ENCODE measurements around the gene UNC5A.

The UNC5A gene

GRCh38 chr5:176823869-176824412 lies 13.6 kb downstream of the UNC5A start:
- H3K27me3 Mint-ChIP-seq (ENCODE audit: low read depth): peaks cover 81% of the 10 kb centered on the region
- no peak overlapping the region for H3K4me3 Mint-ChIP-seq
- no peaks in the 10 kb centered on the region for H3K36me3 Mint-ChIP-seq (ENCODE audit: low read depth)
- TF ChIP-seq, protein P1, sequence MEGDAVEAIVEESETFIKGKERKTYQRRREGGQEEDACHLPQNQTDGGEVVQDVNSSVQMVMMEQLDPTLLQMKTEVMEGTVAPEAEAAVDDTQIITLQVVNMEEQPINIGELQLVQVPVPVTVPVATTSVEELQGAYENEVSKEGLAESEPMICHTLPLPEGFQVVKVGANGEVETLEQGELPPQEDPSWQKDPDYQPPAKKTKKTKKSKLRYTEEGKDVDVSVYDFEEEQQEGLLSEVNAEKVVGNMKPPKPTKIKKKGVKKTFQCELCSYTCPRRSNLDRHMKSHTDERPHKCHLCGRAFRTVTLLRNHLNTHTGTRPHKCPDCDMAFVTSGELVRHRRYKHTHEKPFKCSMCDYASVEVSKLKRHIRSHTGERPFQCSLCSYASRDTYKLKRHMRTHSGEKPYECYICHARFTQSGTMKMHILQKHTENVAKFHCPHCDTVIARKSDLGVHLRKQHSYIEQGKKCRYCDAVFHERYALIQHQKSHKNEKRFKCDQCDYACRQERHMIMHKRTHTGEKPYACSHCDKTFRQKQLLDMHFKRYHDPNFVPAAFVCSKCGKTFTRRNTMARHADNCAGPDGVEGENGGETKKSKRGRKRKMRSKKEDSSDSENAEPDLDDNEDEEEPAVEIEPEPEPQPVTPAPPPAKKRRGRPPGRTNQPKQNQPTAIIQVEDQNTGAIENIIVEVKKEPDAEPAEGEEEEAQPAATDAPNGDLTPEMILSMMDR (IDR thresholded peaks at IDR 0.05; ENCODE audit: unreplicated experiment in 3 of 3): no peak
- no peaks in the 10 kb centered on the region for H3K4me1 Mint-ChIP-seq
- H3K9me3 Mint-ChIP-seq: no peaks in the 10 kb centered on the region
- no peak overlapping the region for H3K27ac Mint-ChIP-seq

DNA sequence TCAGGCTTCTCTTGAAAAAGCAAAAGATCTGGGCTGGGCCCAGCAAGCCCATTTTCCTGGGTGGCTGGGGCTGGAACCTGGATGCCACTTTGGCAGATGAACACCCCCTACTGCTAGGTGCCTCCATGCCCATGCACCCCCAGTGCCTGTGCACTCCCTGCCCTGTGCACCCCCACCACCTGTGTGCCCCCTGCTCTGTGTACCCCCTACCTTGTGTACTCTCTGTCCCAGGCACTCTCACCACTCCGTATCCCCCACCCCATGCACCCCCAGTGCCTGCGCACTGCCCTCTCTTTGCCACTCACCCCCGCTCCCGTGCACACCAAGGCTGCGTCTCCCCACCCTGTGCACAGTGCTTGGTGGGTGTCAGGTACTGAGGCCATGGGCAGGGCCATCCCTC lies 14.2 kb downstream of the UNC5A start:
- no peaks in the 10 kb centered on the region for H3K4me1 Mint-ChIP-seq
- H3K27me3 Mint-ChIP-seq (ENCODE audit: low read depth): peaks cover 74% of the 10 kb centered on the region
- no peaks in the 10 kb centered on the region for H3K36me3 Mint-ChIP-seq (ENCODE audit: low read depth)
- H3K27ac Mint-ChIP-seq: no peak overlapping the region
- TF ChIP-seq, protein P1 (IDR thresholded peaks at IDR 0.05; ENCODE audit: unreplicated experiment in 3 of 3): no peak
- H3K9me3 Mint-ChIP-seq: no peaks in the 10 kb centered on the region
- H3K4me3 Mint-ChIP-seq: no peak overlapping the region

GRCh38 chr5:176825234-176825633 lies 14.9 kb downstream of the UNC5A start:
- no peak overlapping the region for H3K4me3 Mint-ChIP-seq
- H3K27me3 Mint-ChIP-seq (ENCODE audit: low read depth): peaks cover 71% of the 10 kb centered on the region
- no peak overlapping the region for H3K27ac Mint-ChIP-seq
- H3K9me3 Mint-ChIP-seq: no peaks in the 10 kb centered on the region
- no peaks in the 10 kb centered on the region for H3K36me3 Mint-ChIP-seq (ENCODE audit: low read depth)
- no peaks in the 10 kb centered on the region for H3K4me1 Mint-ChIP-seq
- TF ChIP-seq, protein P1 (IDR thresholded peaks at IDR 0.05; ENCODE audit: unreplicated experiment in 3 of 3): no peak

GRCh38 chr5:176825957-176826356 lies 15.6 kb downstream of the UNC5A start:
- TF ChIP-seq, protein P1 (IDR thresholded peaks at IDR 0.05; ENCODE audit: unreplicated experiment in 3 of 3): no peak
- Mint-ChIP-seq H3K4me3 (no peak overlapping the region), H3K36me3 (ENCODE audit: low read depth) (no peaks in the 10 kb centered on the region), H3K9me3 (no peaks in the 10 kb centered on the region), H3K27me3 (ENCODE audit: low read depth) (peaks cover 67% of the 10 kb centered on the region), H3K4me1 (no peaks in the 10 kb centered on the region), H3K27ac (no peak overlapping the region)

- H3K4me3 Mint-ChIP-seq: no peak overlapping the region
- peaks cover 65% of the 10 kb centered on the region for H3K27me3 Mint-ChIP-seq (ENCODE audit: low read depth)
- no peaks in the 10 kb centered on the region for H3K36me3 Mint-ChIP-seq (ENCODE audit: low read depth)
- H3K4me1 Mint-ChIP-seq: no peaks in the 10 kb centered on the region
- H3K9me3 Mint-ChIP-seq: no peaks in the 10 kb centered on the region
- TF ChIP-seq, protein P1 (IDR thresholded peaks at IDR 0.05; ENCODE audit: unreplicated experiment in 3 of 3): no peak
- H3K27ac Mint-ChIP-seq: no peak overlapping the region
Observed at GRCh38 chr5:176827736-176828414, 17.5 kb downstream of the UNC5A start.

GRCh38 chr5:176829320-176829719 lies 19.0 kb downstream of the UNC5A start:
- Mint-ChIP-seq H3K4me1 (no peaks in the 10 kb centered on the region), H3K36me3 (ENCODE audit: low read depth) (no peaks in the 10 kb centered on the region), H3K9me3 (no peaks in the 10 kb centered on the region), H3K4me3 (no peak overlapping the region), H3K27ac (no peak overlapping the region), H3K27me3 (ENCODE audit: low read depth) (peaks cover 61% of the 10 kb centered on the region)
- TF ChIP-seq, protein P1 (IDR thresholded peaks at IDR 0.05; ENCODE audit: unreplicated experiment in 3 of 3): no peak

Measured in nephron (organoid).